WI38 (cell line): ENCODE results near the gene CERKL.

Experiments used
- H3K4me3 ChIP-seq: 2 replicates; pipeline ENCODE4 v1.5.1; 2011; ENCODE audit warnings: low read depth, mild to moderate bottlenecking, control low read depth, low read length
- CTCF ChIP-seq: IDR thresholded peaks from 2 replicates; pipeline ENCODE4 v1.5.1; 2012; ENCODE audit warnings: low read depth, mild to moderate bottlenecking, control low read depth, low read length

Gene CERKL

GRCh38 chr2:181515719-181516118 lies 141.2 kb downstream of the CERKL start:
- TF ChIP-seq CTCF = no peak
- no peak overlapping the region for H3K4me3 ChIP-seq

- no peak for TF ChIP-seq CTCF
- H3K4me3 ChIP-seq = no peak overlapping the region
These were observed 156.7 kb downstream of the CERKL start for GRCh38 chr2:181500201-181500600.

GRCh38 chr2:181499231-181499630 lies 157.7 kb downstream of the CERKL start:
- no peak for TF ChIP-seq CTCF
- H3K4me3 ChIP-seq = no peak overlapping the region
